NCI-H2107 treated with DMSO at 0.1 percent for 48 hours (cell line): ENCODE results near the gene NDUFA9.

Experiments
- DNase-seq: peaks from one replicate; lab custom pipeline; 2025; ENCODE audit not compliant: unreplicated experiment; lab: John Stamatoyannopoulos, UW

NDUFA9 gene

DNA sequence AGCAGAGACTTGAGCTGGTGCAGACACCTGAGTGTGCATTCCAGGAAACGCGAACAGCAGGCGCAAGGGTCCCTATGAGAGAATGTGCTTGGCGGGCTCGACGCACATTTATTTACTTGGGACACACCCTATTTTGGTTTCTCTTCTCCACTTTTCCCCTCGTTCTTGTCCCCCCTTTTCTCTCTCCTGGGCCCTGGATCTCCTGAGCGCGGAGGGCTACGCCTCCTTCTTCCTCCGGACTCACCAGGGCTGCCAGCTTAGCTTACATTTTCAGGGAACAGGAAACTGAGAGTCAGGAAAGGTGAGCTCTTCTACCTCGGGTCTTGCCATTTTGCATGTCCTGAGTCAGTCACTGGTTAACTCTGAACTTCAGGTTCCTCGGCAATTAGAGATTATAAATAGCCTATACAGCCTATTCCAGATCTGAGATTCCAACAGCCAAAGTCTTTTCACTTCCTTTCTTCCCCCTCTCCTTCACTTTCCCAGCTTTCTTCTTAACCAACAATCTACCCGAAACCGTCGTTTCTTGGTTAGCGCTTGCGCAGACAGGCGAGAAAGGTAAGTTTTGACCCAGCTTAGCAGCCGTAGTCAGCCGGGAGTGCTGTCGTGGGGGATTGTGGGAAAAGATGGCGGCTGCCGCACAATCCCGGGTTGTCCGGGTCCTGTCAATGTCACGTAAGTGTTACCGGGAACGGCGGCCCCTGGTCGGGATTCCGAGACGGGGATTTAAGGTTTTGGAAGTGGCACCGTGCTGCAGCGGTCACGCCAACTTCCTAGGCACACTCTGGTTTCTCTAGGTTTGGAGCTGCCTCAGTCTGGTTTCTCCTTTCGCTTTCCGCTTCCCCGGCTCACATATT, at the start of gene NDUFA9, which contains the start of gene AKAP3:
TSS of gene NDUFA9 (plus strand) at position 614 of the 857 bp plus-strand sequence. CDS start at position 627, 13 bp downstream.
TSS of gene AKAP3 (minus strand) at position 551 of the 857 bp plus-strand sequence. CDS start 10,855 bp downstream, outside the sequence.
- peak; percentile 76 for DNase-seq

DNA sequence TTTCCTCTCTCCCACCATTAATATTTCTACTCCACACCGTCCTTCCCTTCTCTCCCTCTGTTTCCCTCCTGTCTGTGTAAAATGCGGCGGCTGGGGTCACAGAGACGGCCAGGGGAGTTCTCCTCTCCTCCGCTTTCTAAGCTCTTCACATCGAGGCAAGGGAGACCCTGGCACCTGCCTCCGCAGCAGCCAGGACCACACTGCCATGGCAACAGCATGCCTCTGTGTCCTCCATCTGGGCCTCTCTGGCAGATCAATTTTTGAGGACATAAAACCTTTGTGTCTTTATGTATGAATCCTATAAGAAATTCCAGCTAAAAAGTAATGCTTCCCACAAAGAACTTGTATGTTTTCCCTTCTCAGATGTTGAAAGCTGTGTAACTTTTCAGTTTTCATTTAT, 45.5 kb upstream of the NDUFA9 start:
- DNase-seq = no peak

DNA sequence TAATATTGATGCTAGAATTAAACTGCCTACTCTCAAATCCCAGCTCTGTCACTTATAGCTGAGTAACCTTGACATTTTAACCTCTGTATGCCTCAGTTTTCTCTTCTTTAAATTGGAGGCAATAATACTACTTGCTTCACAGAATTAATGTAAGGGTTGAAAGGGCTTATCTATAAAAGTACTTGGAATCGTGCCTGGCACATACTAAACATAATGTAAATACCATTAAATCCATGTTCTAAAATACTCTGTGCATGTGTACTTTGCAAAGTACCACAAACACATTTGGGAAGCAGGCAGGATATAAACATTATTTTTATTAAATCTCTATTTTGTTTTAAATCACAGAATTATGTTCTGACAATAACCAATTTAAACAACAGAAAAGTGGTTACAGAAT, 45.0 kb upstream of the NDUFA9 start:
- DNase-seq = no peak

DNA sequence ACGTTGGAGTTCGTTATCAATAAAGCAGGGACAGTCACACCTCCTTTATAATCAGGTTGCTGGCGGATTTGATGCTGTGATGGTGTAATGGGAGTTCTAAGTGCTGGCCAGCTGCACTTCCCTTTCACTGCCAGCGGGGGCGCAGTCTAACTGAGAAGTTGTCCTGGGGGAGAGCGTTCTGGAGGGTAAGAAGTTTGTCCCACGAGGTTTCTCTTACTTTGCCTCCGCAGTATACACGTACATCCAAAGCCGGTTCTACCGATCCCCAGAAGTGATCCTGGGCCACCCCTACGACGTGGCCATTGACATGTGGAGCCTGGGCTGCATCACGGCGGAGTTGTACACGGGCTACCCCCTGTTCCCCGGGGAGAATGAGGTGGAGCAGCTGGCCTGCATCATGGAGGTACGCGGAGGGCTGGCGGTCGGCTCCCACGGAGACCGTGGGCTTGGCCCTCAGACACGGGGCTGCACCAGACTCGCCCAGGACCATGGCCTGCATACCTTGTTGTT, 44.2 kb upstream of the NDUFA9 start:
- peak; percentile 82 for DNase-seq

DNA sequence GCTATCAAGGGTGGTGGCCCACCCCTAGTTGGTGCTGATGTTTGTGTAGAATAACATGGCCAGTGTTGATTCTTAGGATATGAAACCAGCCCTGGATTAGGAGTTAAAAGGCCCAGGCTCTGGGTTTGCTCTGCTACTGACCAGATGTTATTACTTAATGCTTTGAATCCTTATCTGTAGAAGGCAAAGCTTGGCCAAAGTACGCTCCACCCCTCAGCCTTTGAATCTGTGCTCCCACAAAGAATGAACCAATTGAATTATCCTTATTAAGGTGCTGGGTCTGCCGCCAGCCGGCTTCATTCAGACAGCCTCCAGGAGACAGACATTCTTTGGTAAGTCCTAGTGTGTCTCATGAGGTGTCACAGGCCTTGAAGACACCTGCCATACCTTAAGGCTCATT, 41.9 kb upstream of the NDUFA9 start:
- no peak for DNase-seq

DNA sequence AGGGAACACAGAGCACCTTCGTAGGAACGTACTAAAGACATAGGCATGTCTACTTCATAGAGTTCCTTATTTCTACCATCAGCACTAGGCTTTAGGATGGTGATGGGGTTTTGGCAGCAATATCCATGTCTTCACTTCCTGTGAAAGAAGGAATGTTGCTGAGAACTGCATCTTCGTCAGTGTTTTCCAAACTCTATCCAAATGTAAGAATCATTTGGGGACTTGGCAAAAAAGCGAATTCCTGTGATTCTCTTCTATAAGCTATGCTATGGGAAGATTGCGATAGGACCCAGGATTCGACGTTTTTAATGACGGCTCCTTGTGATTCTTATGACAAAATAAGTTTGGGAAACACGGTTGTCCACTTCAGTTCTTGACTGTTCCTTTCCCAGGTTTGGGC, 39.8 kb upstream of the NDUFA9 start:
- DNase-seq = no peak

DNA sequence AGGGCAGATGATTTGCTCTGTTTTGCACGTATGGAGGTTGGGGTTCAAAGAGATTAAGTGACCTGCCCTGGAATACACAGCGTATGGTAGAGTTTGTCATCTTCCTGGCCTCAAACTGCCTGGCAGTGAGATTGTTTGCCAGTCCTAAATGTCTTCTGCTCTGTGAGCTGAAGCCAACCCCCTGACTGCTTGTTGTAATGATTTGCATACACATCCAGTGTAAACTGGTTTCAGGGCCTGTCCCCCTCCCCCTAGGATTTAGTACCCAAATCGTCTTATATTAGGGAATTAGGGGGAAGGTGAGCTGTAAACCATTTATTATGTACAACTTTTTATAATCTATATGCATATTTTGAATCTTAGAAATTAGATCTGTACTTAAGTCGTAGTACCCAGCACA, 38.4 kb upstream of the NDUFA9 start:
- DNase-seq = no peak

DNA sequence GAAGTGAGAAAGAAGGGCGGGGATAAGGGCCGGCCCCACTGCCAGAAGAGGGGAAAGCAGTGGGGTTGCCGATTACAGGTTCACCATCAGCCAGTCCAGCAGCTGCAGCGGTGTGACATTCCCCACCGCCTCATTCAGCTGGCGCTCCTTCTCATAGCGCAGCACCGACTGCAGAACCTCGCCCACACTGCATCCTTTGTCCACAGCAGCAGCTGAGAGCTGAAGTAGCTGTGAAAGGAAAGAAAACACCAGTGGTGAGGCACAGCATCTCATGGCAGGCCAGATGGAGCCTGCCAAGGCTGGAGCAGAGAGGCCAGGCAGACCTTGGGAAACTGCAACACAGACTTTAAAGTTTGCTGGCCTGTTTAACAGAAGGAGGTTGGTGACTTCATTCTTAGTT, 33.2 kb upstream of the NDUFA9 start:
- no peak for DNase-seq

DNA sequence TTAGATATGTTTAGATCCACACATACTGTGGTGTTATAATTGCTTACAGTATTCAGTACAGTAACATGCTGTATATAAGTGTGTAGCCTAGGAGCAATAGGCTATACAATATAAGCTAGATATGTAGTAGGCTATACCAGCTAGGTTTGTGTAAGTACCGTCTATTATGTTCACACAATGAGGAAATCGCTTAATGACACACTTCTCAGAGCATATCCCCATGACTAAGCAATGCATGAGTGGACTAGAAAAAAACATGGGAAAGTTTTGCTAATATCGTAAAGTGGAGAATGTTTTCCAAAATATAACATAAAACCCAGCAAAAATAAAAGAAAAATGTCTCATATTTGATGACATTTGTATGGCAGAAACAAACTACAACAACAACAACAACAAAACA, 27.4 kb upstream of the NDUFA9 start:
- peak; percentile 4 for DNase-seq

DNA sequence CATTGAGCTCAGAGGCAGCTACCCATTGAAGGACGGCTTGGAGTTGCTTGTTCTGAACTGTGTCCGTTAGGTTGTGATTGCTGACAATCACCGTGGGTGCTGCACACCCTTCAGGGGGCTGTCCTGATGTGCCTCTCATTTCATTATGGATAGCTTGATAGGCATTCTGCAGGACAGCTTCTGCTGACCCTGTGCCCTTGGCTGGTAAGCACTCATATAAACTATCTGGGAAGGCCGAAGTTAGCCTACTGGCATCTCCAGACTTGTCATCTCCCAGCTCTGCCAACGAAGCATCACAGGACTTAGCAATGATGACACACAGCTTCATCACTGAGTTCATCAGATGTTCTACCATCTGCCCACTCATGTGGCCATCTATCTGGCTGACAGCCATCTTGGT, 22.4 kb upstream of the NDUFA9 start:
- no peak for DNase-seq

DNA sequence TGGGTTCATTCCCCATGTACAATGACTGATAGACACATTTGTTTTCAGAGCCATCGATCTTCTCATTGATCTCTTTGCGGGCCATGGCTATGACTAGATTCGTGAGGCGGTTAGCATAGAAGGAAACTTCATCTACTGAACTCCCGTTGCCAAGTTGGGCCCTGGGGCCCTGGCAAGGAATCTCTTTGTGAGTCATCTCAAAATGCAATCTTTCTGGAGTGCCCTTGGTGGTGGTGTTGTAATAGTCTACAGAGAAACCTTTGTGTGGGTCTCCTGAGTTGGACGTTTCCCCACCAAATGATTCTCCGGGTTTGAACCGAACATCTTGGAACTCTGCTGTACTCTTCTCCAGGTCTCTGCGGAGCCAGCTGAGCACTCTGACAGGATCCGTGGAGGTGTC, 20.5 kb upstream of the NDUFA9 start:
- no peak for DNase-seq

DNA sequence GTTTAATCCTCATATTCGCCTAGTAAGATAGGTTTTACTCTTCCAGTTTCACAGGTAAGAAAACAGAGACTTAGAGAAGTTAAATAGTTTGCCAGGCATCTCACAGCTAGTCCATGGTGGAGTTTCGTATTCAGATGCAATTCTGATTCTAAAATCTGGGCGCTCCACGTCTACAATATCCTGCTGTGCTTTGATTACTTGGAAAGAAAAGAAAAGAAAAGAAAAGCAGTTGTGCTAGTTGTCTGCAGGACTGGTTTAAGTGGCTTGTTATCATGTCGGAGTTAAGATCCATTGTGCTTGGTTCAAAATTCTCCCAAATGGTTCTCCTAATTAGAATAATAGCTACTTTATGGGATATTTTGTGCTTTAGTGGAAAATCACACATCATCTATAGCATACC, 18.7 kb upstream of the NDUFA9 start:
- no peak for DNase-seq

DNA sequence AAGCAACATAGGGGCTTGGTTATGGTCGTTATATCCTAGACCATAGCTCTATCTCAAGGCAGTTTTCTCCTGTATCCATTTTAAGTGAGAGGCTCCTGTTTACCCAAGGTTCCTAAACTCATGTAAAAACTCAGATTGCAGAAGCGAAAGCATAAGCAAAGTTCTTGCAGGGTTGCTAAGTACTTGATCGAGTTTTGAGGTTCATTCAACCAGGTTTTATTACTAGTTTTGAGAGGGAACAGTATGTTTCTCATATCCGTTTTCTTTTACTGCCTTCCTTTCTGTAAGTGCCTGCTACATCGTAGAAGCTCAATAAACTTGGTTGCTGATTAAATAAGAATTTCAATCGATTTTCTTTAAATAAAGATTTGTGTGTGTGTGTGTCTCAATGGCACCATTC, 5.2 kb upstream of the NDUFA9 start:
- DNase-seq = no peak

DNA sequence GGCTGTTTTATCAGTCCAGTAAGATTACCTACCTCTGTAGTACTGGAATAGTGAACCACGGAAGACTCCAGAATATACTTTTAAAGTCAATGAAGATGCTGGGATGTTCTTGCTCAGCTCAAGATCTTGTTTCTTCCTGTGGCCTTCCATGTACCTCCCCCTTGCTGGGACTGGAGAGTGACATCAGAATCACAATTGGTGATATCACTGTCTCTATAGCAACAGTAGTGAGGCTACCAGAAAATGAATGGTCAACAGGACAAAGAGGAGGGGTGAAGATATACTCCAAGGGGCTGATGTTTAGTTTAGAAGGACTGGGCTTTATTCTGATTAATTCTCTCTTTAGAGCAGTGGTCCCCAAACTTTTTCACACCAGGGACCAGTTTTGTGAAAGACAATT, 3.9 kb upstream of the NDUFA9 start:
- no peak for DNase-seq

DNA sequence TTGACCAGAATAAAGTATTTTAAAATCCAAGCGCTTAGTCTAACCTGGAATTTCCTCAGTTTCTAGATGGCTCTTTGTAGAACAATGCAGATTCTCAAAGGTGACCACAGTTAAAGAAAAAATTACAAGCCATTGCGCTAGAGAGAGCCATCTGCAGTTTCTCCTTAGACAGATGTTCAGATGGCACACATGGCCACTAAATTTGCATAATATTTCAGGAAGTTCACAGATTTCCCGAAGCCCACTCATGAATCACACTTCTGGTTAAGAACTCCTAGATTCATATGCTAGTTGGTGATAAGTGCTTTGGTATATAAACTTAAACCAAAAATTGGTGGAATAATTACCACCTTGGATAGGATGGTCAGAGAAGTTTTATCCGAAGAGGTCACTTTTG, 812 bp upstream of the NDUFA9 start:
- no peak for DNase-seq

DNA sequence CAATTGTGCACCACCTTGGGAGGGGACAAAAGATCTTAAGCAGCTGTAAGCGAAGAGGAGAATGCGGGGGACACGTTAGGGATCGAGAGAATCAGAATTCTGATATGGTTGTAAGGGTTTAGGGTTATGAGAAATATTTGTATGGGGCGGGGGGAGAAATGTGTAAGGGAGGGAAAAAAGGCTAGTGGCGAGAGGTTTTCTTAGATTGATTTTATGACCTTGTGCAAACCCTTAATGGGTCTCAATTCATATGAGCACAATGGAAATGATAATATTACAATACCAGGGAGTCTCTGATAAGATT, 396 bp downstream of the NDUFA9 start:
- no peak for DNase-seq

DNA sequence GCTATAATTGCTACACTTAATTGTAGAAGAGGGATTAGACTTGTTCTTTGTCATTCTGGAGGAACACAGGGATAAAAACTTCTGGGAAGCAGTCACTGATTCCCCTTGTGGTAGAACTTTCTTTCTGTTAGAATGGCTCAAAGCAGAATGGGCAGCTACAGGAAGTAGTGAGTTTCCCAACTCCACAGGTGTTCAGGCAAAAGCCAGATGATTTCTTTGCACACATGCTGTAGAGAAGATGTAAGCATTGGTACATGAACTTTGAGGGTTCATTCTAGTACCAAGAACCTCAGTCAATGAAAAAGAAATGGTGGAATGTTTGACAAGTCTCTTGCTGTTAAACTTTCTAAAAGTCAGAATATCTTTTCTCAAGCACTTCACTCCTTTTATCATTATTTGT, 4.3 kb downstream of the NDUFA9 start:
- DNase-seq = no peak

DNA sequence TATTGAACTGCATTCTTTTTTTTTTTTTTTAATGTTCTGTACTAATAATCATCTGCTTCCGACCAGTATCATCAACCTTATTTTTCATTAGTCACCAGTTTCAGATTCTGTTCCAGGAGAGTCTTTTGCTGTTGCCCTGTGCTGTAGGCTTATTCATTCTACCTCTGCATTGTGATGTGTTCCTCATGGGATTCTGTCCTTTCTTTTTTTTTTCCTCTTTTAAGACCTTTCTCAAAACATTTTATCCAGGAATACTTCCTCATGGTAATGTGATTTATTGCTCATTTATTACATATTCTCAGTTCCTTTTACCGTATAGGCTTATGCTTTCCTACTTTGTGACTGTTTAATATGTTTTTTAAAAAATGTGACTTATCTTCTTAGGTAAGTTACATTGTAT, 4.8 kb downstream of the NDUFA9 start:
- no peak for DNase-seq

DNA sequence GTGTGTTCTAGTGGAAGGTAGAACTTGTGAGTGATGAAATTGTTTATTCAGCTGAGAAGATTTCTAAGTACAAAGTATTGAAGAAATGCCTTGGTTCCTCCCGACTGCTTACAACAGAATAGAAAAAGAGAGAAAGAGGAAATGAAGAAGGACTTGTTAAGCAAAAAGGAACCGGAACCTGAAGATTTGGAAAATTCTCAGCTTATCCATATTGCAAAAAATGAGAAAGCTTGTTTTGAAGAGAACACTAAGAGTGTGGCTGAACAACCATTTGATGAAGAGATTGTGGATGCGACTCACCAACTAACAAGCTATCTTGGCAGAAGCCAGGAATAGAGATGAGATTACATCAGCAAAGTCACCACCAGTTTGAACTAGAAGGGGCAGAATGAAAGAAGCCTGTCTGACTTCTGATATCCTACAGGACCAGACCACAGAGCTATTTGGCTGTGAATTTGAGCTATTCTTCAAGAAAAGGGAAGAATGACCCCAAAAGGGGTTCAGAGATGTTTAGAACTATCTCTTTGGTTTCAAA, 15.1 kb downstream of the NDUFA9 start:
- no peak for DNase-seq

DNA sequence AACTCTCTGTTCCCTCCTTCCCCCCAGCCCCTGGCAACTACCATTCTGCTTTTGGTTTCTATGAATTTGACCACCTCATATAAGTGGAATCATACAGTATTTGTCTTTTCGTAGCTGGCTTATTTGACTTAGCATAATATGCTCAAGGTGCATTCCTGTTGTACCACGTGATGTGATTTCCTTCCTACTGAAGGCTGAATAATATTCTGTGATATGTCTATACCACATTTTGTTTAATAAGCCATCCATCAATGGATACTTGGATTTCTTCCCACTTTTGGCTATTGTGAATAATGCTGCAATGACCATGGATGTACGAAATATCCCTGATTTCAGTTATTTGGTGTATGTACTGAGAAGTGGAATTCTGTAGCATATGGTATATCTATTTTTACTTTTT, 16.3 kb downstream of the NDUFA9 start:
- no peak for DNase-seq

DNA sequence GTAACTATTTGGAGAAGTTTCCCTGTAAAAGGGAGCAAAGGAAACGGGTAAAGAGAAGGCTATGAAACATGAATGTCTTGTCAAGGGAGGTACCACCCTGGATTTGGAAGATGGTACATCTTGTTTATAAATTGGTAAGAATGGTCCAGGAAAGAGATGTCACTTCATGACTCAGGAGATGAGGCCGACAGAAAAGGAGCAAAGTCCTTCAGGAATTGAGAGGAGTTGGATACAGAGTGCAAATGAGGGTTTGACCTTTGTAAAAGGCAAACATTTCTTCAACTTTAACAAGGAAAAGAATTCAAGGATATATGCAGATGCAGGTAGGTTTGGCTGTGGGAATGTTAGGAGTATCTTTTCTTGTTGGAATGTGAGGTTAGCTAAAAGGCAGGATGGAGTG, 30.8 kb downstream of the NDUFA9 start:
- DNase-seq = no peak

DNA sequence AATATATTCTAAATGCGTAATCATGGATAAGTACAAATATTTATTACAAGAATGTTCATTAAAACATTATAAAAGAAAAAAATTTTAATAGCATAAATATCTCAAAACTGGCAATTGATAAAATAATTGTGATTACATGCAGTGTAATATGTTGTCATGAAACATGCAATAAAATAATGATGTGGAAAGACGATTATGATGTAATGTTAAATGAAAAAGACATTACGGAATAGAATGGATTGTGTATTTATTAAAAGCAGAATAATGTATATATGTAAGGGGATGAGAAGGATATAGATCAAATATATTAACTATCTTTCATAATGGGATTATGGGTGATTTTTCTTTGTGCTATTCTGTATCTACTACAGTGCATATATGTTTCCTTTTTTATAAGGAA, 32.8 kb downstream of the NDUFA9 start:
- DNase-seq = no peak

DNA sequence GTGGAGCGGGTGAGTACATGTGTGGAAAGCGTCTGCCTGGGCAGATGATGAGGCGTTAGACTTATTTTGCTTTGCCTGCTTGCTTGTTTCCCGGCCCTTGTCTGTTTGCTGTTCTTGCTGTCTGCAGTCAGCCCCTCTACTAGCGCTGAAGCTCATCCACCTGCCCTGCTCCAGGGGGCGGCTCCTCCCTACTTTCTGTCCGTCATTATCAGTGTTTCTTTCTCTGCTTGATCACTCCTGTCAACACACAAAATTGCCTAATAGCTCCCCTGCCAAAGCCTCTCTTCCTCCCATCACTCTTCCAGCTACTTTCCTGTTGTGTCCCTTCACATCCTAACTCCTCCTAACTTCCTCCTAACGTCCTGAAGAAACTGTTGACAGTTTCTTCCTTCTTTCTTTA, 36.4 kb downstream of the NDUFA9 start:
- no peak for DNase-seq
